H1 (cell line): Measurements from ENCODE around the gene TM9SF2. TPM values are rescaled to one million over a fixed set of nuclear protein-coding genes. Genes with fewer than 3 reads are reported as not detected.

ENCODE experiments used
- ASH2L ChIP-seq: fragments of 200-600, 300-600 bp; sonication (generic); IDR thresholded peaks from one replicate; pipeline ENCODE4 v1.7.1; 2017; ENCODE audit warnings: low read length
- BRCA1 ChIP-seq: IDR thresholded peaks from 2 replicates; pipeline ENCODE4 v1.6.1; 2012; ENCODE audit warnings: low read depth, low read length, improper control_type of control experiment
- CBX5 ChIP-seq: fragments of 300-800, 300-1000 bp; sonication (generic); IDR thresholded peaks from 2 replicates; pipeline ENCODE4 v1.7.1; 2016; ENCODE audit warnings: antibody characterized with exemption, low read length, low read depth
- CHD1 ChIP-seq: IDR thresholded peaks from 2 replicates; pipeline ENCODE4 v1.6.1; 2012; ENCODE audit warnings: low read depth, low read length, improper control_type of control experiment
- CTCF ChIP-seq, 3 experiments: IDR thresholded peaks; 1 replicate in 2 of 3; 2 replicates in 1 of 3; pipeline versions ENCODE4 v1.5.1 to v1.6.1; 2011; ENCODE audit warnings: low read length in 3 of 3, mild to moderate bottlenecking in 3 of 3, inconsistent platforms in 2 of 3, low read depth in 1 of 3, moderate library complexity in 1 of 3; ENCODE audit not compliant: insufficient read depth in 1 of 3; ENCODE audit errors: control extremely low read depth in 1 of 3
- GABPA ChIP-seq: IDR thresholded peaks from 2 replicates; pipeline ENCODE4 v1.6.1; 2011; ENCODE audit warnings: mild to moderate bottlenecking, low read length, moderate library complexity, borderline replicate concordance; ENCODE audit not compliant: insufficient read depth
- HDAC2 ChIP-seq, 2 experiments: fragments of 300-600 bp in 1 of 2; sonication (generic) in 1 of 2; IDR thresholded peaks; 2 replicates each; pipeline ENCODE4 v1.6.1; 2011 to 2012; ENCODE audit warnings: low read depth in 2 of 2, low read length in 2 of 2, mild to moderate bottlenecking in 2 of 2, moderate library complexity in 2 of 2, borderline replicate concordance in 1 of 2, inconsistent platforms in 1 of 2
- NRF1 ChIP-seq: IDR thresholded peaks from 2 replicates; pipeline ENCODE4 v1.6.1; 2011; ENCODE audit warnings: mild to moderate bottlenecking, low read depth, low read length, improper control_type of control experiment
- RAD21 ChIP-seq, 2 experiments: IDR thresholded peaks in 1 of 2; conservative IDR thresholded peaks in 1 of 2; 2 replicates each; pipeline ENCODE4 v1.6.1; 2011; ENCODE audit warnings: low read depth in 2 of 2, low read length in 2 of 2, improper control_type of control experiment in 1 of 2, inconsistent platforms in 1 of 2, mild to moderate bottlenecking in 1 of 2, moderate library complexity in 1 of 2
- SAP30 ChIP-seq: fragments of 300-600 bp; sonication (generic); IDR thresholded peaks from 2 replicates; pipeline ENCODE4 v1.7.1; 2012; ENCODE audit warnings: low read length, moderate library complexity, mild to moderate bottlenecking, inconsistent platforms; ENCODE audit not compliant: insufficient read depth, insufficient replicate concordance
- SIN3A ChIP-seq, 2 experiments: IDR thresholded peaks in 1 of 2; conservative IDR thresholded peaks in 1 of 2; 2 replicates each; pipeline ENCODE4 v1.6.1; 2011 to 2012; ENCODE audit warnings: low read length in 2 of 2, improper control_type of control experiment in 1 of 2, low read depth in 1 of 2, mild to moderate bottlenecking in 1 of 2
- SP1 ChIP-seq: IDR thresholded peaks from 2 replicates; pipeline ENCODE4 v1.6.1; 2011; ENCODE audit warnings: low read depth, low read length
- SRF ChIP-seq: IDR thresholded peaks from 2 replicates; pipeline ENCODE4 v1.6.1; 2011; ENCODE audit warnings: mild to moderate bottlenecking, low read depth, low read length, moderate library complexity
- SUZ12 ChIP-seq: fragments of 200-600 bp; sonication (generic); IDR thresholded peaks from 2 replicates; pipeline ENCODE4 v1.6.1; 2012; ENCODE audit warnings: mild to moderate bottlenecking, inconsistent platforms, low read length, moderate library complexity, mixed read lengths
- USF2 ChIP-seq: IDR thresholded peaks from 2 replicates; pipeline ENCODE4 v1.6.1; 2011; ENCODE audit warnings: low read length, improper control_type of control experiment
- YY1 ChIP-seq: IDR thresholded peaks from 2 replicates; pipeline ENCODE4 v1.6.1; 2011; ENCODE audit warnings: low read depth, mild to moderate bottlenecking, low read length
- polyA plus RNA-seq, 7 experiments: library from polyadenylated mRNA; depleted of rRNA in 3 of 7; stranded (reverse) in 5 of 7; unstranded in 2 of 7; fragments of >200 nt in 5 of 7; fragments of 200-250 nt in 2 of 7; gene quantifications; 1 replicate in 5 of 7; 2 replicates in 1 of 7; 4 replicates in 1 of 7; pipeline versions ENCODE4 v1.2.1 to v1.2.3, GENCODE V29; 2011 to 2013; ENCODE audit warnings: missing spikeins in 2 of 7, mixed read lengths in 2 of 7
- total RNA-seq: library from RNA; stranded (reverse); fragmentation: NEBNext Ultra II Directional; extraction: Animal tissue kit (Norgen Biotek cat#: 25700); gene quantifications from 2 replicates; pipeline ENCODE4 v1.2.1, GENCODE V29; 2021

Gene TM9SF2
- total and polyA plus RNA-seq, 2 of the 8 experiments (the other 6 are each of a cell fraction or from before 2014, with no cell fraction given), result 68.0 to 101 TPM

GRCh38 chr13:99605420-99606323 is 104.4 kb downstream of the TM9SF2 start (continued):
- TF ChIP-seq BRCA1 (no peak), HDAC2 (IDR thresholded peaks at IDR 0.05; ENCODE audit: borderline replicate concordance in 1 of 2, low read depth in 2 of 2, low read length in 2 of 2) (peak in 1 of 2 experiments; percentile 63; a peak in 1 of 4 replicates), SRF (no peak), SP1 (no peak), RAD21 (IDR thresholded peaks at IDR 0.05 in 1 of 2, conservative IDR thresholded peaks at IDR 0.05 in 1 of 2; ENCODE audit: low read depth in 2 of 2, low read length in 2 of 2) (no peak; a peak in 2 of 4 replicates), NRF1 (no peak), CHD1 (no peak), SUZ12 (no peak), SAP30 (peak; percentile 93), CTCF (IDR thresholded peaks at IDR 0.05; ENCODE audit: control extremely low read depth in 1 of 3, insufficient read depth in 1 of 3, low read depth in 1 of 3, low read length in 3 of 3) (peak in 2 of 3 experiments; percentile 17 to 24; a peak in 2 of 4 replicates), USF2 (no peak), YY1 (no peak), GABPA (no peak), ASH2L (no peak), CBX5 (no peak), SIN3A (conservative IDR thresholded peaks at IDR 0.05 in 1 of 2, IDR thresholded peaks at IDR 0.05 in 1 of 2; ENCODE audit: low read depth in 1 of 2, low read length in 2 of 2) (peak; percentile 86 to 92; a peak in 3 of 4 replicates)
